Testis (tissue), 3 donors: ENCODE results near the gene TBC1D30. TPM values are rescaled to one million over a fixed set of nuclear protein-coding genes. Genes with fewer than 3 reads are reported as not detected.

Experiments
- DNase-seq: peaks from one replicate; pipeline ENCODE4 v3.0.0-alpha.2; 2019
- H3K27ac ChIP-seq, 2 donors: fragments of 200-600 bp; sonication (generic); one replicate each; pipeline ENCODE4 v1.5.1; 2019
- H3K27me3 ChIP-seq: fragments of 200-600 bp; sonication (generic); one replicate; pipeline ENCODE4 v1.5.1; 2019
- H3K36me3 ChIP-seq: fragments of 200-600 bp; sonication (generic); one replicate; pipeline ENCODE4 v1.5.1; 2017; ENCODE audit warnings: low read depth; ENCODE audit errors: missing control alignments
- H3K4me1 ChIP-seq: fragments of 200-600 bp; sonication (generic); one replicate; pipeline ENCODE4 v1.5.1; 2019
- H3K4me3 ChIP-seq, 2 donors: fragments of 200-600 bp; sonication (generic); one replicate each; pipeline ENCODE4 v1.5.1; 2017 to 2019
- H3K9me3 ChIP-seq: fragments of 200-600 bp; sonication (generic); one replicate; pipeline ENCODE4 v1.5.1; 2017
- CTCF ChIP-seq, 3 experiments: fragments of 450-650 bp in 2 of 3; fragments of 200-600 bp in 1 of 3; sonication (generic) in 1 of 3; IDR thresholded peaks; one replicate each; pipeline ENCODE4 v1.5.1; 2016 to 2019; ENCODE audit warnings: antibody characterized with exemption in 3 of 3, mild to moderate bottlenecking in 2 of 3, moderate library complexity in 1 of 3
- POLR2A ChIP-seq: fragments of 450-650 bp; IDR thresholded peaks from one replicate; pipeline ENCODE4 v1.6.1; 2017; ENCODE audit warnings: antibody characterized with exemption, mild to moderate bottlenecking, moderate library complexity
- WGBS, 2 donors: methylation state at CpG; one replicate each; pipeline ENCODE4 v1.1.5; 2018; 5-methylcytosine and 5-hydroxymethylcytosine counted together
- intact Hi-C: fragments of 100-400 bp; cut with DNase I; formaldehyde crosslinking; loops from one replicate; pipeline ENCODE4 v1.15.1; 2023; ENCODE audit warnings: low total_unique reads
- polyA plus RNA-seq: library from polyadenylated mRNA; stranded (reverse); fragments of 350-450 nt; fragmentation: Illumina TruSeq; extraction: RNeasy Lipid Tissue Mini Kit (QIAGEN cat#74804); gene quantifications from one replicate; pipeline ENCODE4 v1.2.3, GENCODE V29; 2014; ENCODE audit warnings: low read depth, low replicate concordance; ENCODE audit not compliant: insufficient read depth
- total RNA-seq, 2 donors: library from RNA; depleted of rRNA; stranded (reverse); fragments of >200 nt; gene quantifications; one replicate each; pipeline ENCODE4 v1.2.3, GENCODE V29; 2016

The TBC1D30 gene
- total and polyA plus RNA-seq, 3 donors from 2014 or later: 7.0 to 8.7 (median 8.3) TPM

DNA sequence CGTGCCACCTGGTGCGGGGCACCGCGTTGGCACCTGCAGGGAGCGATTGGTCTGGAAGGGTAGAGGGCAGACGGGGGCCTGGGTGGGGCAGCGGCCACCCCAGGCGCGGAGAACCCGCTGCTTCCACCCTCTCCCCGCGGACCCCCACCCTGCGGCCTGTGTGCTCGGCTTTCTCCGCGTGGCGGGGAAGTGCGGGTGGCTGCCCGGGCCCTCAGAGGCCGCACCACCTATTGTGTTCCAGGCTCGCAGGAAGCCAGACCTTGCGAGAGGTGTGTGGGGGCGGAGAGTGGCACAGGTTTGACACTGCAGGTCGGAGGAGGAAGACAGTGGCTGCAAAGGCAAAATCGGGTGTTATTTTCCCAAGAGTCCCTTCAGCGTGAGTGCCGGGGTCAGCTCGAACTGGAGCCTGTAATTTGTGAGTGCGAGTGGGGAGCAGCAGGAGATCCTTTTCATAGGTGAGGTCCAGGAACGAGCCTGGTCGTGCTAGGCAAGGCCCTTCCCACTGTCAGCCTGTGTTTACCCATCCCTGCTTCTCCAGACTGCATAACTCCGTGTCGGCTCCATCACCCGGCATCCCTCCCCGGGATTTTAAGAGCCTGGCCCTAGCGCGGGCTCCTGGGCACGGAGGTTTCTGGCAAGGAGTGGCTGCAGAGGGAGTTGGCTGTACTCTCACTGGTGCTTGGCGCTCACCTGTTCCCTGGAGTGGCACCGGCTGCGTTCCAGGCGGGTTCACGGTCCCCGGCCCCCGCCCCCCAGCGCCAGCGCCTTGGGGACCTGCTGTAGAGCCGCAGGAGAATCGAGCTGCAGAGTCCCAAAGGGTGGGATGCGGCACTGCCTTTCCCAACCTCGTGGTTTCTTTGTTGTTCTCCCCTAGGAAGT, 935 bp downstream of the TBC1D30 start:
- Histone ChIP-seq H3K27me3 (no peaks in the 10 kb centered on the region), H3K9me3 (no peaks in the 10 kb centered on the region), H3K27ac (no peak overlapping the region), H3K36me3 (no peaks in the 10 kb centered on the region), H3K4me3 (peak overlapping the region; percentile 36 to 38), H3K4me1 (peaks cover 10% of the 10 kb centered on the region)
- intact Hi-C loops: no loop called here
- no peak for DNase-seq
- TF ChIP-seq CTCF (IDR thresholded peaks at IDR 0.05) (no peak), POLR2A (no peak)
- 3 to 5% methylated on average over 15 to 50 of the region's 51 CpGs for WGBS, 2 donors

GRCh38 chr12:64826234-64826633, 1.8 kb downstream of the TBC1D30 start:
- H3K4me1 ChIP-seq: peaks cover 10% of the 10 kb centered on the region
- intact Hi-C loops: no loop called here
- TF ChIP-seq CTCF (IDR thresholded peaks at IDR 0.05): no peak
- no peak for TF ChIP-seq POLR2A
- no peaks in the 10 kb centered on the region for H3K36me3 ChIP-seq
- no peak overlapping the region for H3K4me3 ChIP-seq
- no peak overlapping the region for H3K27ac ChIP-seq
- WGBS, 2 donors: 6 to 7% methylated on average over 19 of the region's 19 CpGs
- peak; percentile 81 for DNase-seq
- H3K9me3 ChIP-seq: no peaks in the 10 kb centered on the region
- H3K27me3 ChIP-seq: no peaks in the 10 kb centered on the region

GRCh38 chr12:64828713-64829112, 4.3 kb downstream of the TBC1D30 start:
- no peaks in the 10 kb centered on the region for H3K36me3 ChIP-seq
- no peaks in the 10 kb centered on the region for H3K27me3 ChIP-seq
- H3K9me3 ChIP-seq: no peaks in the 10 kb centered on the region
- peaks cover 10% of the 10 kb centered on the region for H3K4me1 ChIP-seq
- TF ChIP-seq CTCF (IDR thresholded peaks at IDR 0.05) (no peak), POLR2A (no peak)
- no peak for DNase-seq
- no peak overlapping the region for H3K27ac ChIP-seq
- WGBS, 2 donors: 83 to 84% methylated on average over 6 of the region's 6 CpGs
- intact Hi-C loops: no loop called here
- H3K4me3 ChIP-seq: no peak overlapping the region

- intact Hi-C loops: no loop called here
Observed at GRCh38 chr12:64833928-64834327, 9.5 kb downstream of the TBC1D30 start.

More at GRCh38 chr12:64833928-64834327, 9.5 kb downstream of the TBC1D30 start:
- no peak for TF ChIP-seq POLR2A
- no peak for TF ChIP-seq CTCF (IDR thresholded peaks at IDR 0.05)
- Histone ChIP-seq H3K9me3 (no peaks in the 10 kb centered on the region), H3K4me3 (no peak overlapping the region), H3K27ac (no peak overlapping the region), H3K36me3 (no peaks in the 10 kb centered on the region), H3K27me3 (no peaks in the 10 kb centered on the region), H3K4me1 (no peaks in the 10 kb centered on the region)
- WGBS, 2 donors: 86 to 87% methylated on average over 3 of the region's 3 CpGs
- DNase-seq: no peak
